SW 1271 (cell line): Measurements from ENCODE around the gene TNN.
A peak's percentile ranks its signal among the peaks of the same experiment; 100 is the strongest.

Experiments used
- DNase-seq, 2 experiments: peaks; one replicate each; lab custom pipeline; 2025; lab: John Stamatoyannopoulos, UW

Gene TNN

DNA sequence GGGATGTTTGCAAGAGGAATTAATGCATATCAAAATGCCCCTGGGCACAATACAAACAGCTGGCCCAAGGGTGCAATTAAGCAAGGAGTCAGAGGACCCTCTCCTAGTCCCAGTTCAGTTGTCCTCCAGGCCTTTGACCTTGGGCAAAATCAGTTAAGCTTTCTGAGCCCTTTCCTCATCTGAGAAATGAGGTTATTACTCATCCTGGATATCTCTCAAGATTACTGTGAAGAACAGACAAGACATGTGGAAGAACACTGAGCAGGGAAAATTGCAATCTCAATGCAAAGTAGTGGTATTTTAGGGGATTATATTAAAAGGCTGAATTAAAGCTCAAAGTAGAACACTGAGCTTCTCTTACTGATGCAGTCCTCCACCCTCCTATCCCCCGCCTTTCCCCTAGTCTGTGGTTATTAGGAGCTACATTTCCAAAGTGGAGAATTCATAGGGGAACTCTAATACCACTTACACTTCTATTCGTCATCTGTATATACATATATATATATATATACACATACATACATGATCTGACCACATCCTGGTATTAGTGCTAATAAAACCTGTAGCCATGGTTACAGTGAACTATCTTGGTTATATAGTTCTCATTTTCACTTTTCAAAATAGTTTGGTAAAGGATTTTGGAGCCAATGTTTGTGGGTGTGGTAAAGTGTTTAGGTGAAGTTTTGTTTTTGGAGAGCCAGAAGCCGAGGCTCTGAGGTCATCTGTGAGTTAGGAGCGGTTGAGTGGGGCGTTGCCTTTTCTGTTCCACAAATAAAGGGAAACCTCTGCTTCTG is 106.9 kb downstream of the TNN start:
- DNase-seq: no peak

DNA sequence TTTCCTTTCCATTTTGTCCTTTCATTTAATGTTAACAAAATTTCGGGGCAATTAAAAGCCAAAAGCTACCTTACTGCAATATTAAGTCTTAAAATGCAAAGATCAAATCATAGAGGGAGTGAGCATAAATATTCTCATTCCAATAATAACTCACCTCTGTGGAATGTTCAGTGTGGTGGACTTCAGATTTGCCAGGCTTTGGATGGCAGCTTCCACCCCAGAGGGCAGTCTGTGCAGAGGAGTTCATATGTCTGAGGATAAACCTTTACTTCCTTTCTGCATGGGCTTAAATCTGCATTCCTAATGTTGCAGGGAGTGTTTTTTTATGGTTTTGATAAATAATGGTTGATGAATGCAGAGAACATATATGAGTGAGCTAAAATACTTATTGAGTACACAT is 108.6 kb downstream of the TNN start:
- DNase-seq: no peak

DNA sequence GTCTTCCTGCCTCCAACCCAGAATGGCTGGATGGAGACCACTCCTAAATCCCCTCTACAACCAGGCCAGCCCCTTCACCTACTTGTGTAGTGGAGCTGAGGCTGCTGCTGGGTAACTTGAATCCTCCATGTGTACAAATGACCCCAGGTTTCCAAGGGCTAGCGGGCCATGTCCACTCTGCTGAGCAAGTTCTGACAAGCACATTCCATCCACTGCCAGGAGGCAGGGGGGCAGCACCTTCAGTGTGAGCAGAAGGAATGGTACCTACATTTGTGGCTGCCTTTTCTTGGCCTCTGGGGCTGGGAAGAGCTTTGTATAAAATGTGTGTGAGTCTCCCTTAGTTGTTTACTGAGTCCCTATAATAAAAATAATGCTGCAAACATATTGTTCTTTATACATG is 110.4 kb downstream of the TNN start:
- DNase-seq: no peak

DNA sequence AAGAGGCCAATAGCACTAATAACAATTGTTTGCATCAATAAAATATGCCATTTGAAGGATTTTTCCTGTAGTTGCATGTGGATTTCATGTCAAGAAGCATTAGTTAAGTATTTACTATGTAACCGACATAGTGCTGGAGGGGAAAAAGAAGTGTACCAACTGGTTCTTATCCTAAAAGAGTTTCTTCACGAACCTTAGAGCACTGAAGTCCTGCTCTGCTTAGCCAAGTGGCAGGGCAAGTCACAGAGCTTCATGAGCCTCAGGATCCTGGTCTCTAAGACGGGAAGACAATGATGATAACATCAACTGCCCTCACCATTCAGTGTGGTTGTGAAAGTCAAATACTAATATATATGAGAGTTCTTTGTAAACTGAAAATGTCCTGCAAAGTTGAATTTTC is 110.8 kb downstream of the TNN start:
- no peak for DNase-seq

DNA sequence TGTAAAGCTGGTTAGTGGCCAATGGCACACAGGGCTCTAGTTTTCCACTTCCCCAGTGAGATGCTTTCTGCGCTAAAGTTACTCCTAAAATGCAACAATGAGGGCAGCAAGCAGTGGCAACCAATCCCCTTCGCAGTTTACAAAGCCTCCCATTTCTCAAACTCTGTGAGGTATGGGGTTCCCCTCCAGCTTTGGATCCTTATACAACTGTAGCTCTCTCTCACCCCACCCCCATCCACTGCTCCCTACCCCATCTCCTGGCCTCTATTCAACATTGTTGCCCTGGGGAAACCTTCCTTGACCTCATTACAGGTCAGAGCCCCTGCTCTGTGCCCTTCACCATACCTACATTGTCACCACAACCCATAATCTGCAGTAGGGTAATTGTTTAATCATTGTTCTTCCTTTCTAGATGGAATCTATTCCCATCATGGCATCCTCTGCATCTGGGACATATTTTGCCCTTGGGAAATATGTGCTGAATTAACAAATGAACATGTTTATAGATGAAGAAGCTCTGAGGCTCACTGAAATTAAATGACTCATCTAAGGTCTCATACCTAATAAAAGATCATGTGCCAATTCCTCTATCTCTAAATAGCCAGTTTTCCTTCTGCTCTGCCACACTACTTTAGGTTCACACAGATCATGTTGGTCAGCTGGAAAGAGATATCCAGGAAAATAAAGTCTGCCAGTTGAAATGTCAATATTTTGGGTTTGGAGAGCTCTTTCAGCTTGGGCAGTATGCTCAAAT is 112.4 kb downstream of the TNN start:
- DNase-seq: no peak

DNA sequence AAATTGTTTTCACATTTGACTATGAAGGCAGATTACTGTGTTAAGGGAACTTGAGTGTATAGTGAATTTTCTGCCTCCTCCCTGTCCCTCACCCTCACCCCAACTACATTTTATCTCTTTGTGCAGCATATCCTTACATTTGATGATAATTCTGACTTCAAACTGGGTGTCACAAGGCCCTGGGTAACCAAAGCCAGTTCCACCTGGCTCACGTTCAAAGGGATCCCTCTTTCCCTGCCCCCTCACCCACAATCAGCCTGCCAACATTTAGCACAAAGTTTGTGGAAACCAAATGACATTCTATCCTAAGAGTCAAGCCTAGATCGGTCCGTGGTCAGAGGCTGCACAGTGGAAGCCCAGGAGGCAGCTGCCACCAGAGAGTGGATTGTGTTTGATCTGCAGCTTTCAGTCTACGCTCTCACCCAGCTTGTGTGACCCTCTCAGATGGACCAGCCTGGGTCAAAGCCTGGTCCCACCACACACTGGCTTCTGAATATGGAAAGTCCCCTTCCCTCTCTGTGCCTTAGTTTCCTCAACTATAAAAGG is 114.6 kb downstream of the TNN start:
- DNase-seq: no peak

DNA sequence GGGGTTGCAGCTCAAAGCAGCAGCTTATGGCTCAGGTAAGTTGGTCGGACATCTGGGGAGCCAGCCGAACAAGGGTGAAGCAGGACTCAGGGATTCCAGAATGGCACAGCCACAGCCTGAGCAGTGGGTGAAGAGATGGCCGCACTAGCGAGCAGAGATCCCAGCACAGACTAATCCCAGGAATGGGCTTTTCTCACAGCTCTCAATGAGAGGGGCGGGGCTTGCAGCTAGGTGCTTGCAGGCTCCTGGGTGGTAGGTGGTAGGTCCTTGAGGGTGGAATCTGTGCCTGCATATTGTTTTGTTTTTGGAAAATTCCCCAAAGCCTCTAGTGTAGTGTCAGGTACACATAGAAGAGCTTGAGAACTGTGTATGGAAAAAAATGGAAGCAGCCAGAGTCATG is 116.0 kb downstream of the TNN start:
- no peak for DNase-seq

DNA sequence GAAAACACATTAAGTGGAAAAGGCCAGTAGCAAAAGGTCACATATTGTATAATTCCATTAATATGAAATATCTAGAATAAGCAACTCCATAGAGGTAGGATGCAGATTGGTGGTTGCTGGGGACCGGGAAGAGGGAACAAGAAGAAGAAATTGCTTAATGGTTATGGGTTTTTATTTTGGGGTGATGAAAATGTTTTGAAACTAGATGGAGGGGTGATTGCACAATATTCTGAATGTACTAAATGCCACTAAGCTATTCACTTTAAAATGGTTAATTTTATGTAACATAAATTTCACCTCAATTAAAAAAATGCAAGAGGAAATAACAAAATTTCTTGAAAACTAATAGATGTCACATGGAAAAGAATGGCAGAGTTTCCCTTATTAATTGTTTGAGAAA is 118.3 kb downstream of the TNN start:
- no peak for DNase-seq

DNA sequence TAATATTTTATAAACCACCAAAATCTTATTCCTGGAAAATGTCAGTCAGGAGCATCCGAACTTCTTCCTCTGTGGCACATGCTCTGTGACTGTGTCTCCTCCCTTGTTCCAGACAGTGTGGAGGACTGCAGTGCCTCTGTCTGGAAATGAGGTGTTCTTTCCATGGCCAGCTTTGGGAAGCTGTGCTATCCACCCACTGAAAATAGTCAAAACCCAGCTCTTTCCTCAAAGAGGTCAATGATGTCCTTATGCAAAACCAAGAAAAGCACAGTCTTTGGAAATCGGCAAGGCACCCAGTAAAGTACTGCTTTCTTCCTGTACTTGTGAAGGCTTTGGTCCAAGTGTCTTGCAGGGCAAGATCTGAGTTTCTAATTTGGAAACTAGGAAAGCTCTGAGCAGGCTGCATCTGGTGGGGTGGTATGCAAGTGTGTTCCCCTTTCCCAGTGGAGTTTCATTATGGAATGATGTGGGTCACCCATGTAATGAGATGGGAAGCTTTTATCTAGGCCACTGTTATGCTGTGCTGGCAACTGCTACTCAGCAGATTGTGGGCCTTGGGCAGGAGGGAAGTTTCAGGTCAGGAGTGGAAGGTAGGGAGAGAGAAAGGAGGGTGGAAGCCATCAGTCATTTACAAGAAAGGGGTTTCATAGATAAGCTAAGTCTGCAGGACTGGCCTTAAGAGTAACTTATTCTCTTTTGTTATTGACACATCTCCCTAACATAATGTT is 119.0 kb downstream of the TNN start:
- DNase-seq: no peak

DNA sequence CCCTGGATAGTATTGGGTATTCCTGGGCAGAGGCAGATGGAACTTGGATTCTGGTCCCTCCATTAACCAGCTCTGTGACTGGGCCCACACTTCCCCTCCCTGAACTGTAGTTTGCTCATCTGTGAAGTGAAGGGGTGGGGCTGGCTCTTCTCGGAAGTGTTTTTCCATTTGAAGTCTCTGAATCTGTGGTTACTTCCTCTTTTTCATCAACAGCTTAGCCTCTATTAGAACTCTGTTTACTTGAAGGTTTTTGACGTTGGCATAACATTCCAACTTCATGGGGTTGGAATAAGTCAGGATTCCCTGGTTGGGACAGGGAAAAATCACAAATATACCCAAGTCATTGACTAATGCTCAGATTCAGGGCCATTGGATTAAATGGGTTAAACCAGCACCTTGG is 121.3 kb downstream of the TNN start:
- no peak for DNase-seq

DNA sequence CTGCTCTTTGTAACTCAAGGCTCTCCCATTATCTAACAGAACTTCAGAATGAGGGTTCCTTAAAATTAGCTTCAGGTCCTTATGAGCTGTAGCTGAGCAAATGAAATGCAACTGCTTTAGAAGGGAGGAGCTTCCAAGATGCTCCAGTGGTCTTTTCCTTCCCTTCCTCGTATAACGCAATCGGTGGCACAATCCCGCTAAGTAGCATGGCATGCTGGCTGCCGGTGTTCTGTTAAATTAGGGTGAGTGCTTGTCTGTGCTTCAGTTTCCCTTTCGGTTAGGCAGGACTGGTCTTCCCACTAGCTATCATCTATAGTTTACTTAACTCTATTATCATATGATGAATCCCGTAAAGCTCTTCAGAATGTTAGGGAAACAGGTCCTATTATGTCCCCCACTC is 124.0 kb downstream of the TNN start:
- no peak for DNase-seq

DNA sequence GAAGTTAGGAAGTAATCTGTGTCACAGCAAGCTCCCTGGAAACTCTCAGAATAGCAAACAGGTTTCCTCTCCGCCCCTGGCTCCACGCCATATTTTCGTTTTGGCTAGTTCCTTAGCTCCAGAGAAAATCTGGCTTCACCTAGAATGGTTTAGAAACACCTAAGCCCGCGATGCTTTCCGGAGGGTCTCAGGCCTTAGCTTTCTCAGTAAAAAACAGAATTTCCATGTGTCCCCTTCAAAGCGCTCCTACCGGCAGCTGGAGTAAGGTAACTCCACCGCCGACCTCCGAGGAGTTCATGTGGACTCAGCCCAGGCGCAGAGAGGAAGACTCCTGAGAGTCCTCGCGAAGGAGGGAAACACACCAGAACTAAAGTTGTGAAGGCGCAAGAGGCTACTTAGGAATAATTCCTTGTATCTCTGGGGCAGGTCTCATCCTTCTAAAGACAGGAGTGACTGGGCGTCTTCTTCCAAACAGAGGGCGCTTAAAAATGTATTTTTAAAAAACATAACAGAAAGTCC is 124.5 kb downstream of the TNN start:
- DNase-seq: no peak

DNA sequence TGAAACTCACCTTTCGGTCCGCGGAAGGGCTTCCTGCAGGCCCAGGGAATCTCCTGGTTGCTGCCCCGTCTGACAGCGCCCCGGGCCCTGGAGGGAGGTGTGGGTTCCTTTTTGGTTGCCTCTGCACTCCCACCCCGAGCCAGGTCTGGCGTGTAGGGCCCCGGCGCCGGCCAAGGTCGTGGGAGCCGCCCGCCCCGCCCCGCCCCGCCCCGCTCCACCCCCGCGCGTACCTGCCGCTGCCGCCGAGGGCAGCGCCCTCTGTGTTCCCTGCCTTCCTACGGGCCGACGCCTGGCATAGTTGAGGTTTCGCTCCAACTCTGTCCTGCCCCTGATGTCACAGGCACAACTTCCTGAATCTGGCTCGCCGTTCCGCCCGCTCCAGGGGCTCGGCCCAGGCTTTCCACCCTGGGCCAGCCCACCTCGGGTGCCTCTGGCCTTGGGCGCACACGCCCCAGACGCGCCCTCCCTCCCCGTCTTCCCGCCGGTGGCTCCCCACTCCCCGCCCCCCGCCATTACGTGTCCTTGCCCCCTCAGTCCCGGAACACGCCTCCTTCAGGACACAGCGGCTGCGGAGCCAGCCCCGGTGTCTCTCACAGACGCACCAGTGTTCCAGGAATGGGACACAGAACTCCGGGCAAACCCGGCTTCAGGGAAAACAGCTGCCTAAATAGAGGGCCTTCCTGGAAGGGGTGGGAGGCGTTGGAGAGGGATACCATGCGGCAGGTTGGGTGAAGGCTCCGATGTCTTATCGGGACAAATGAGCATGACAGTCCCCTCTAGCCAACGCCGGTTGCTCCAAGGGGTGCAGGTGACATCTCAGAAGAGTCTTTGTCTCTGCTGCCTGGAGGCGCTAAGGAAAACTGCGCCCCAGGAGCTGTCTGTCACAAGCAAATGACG is 125.2 kb downstream of the TNN start, which contains the start of gene KIAA0040:
Gene KIAA0040 (minus strand): TSS at position 147 of the 897 bp plus-strand sequence. CDS start 31,763 bp downstream, outside the sequence.
- peak in 1 of 2 experiments; percentile 31 for DNase-seq

DNA sequence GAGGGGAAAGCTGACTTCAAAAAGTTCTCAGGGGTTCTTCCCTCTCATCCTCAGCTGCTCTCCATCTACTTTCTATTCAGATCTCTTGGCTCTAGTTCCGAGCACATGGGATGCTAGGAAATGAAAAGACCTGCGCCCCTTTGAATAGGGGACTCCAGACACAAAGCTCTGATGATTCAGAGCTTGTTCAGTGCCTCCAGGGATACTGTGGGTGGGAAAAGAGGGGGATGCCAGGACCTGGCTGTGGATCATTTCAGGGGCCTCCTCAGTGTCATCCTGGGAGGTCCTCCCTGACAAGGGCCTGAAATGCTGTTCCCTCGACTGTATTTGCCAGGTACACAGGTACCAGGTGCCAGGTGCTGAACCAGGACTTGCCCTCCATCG is 125.9 kb downstream of the TNN start:
- no peak for DNase-seq

DNA sequence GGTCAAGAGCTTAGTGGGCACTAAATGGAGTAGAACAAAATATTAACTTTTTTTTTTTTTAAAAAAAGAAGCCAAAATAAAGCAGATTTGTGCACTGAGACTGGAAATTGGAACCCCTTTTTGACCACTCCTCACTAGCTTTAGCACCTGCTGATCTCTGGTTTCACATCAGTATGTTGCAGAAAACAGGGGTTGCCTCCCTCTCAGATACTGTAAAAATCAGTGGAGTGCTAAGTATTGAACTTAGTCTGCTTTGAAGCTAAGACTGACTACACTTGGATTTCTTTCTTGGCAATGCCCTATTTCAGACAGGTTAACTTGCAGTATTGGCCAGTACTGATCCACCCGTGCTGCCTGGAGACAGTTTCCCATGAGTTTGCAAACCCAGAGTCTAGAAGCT is 127.6 kb downstream of the TNN start:
- no peak for DNase-seq

DNA sequence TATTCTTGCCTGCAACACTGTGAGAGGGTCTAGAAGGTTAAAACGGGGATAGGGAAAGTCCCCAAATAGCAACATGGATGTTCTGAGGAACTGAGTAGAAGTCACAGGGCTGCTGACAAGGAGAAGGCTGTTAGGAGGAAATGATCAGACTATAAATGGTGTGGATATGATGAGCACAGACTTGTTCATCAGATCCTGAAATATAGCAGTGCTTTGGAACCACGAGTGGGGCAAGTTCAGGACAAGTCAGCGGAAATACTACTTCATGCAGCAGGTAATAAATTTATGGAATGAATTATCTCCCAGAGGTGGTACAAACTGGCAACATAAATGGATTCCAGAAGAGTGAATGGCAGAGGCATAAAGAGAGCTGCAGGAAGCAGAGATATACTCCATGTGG is 128.2 kb downstream of the TNN start:
- no peak for DNase-seq

DNA sequence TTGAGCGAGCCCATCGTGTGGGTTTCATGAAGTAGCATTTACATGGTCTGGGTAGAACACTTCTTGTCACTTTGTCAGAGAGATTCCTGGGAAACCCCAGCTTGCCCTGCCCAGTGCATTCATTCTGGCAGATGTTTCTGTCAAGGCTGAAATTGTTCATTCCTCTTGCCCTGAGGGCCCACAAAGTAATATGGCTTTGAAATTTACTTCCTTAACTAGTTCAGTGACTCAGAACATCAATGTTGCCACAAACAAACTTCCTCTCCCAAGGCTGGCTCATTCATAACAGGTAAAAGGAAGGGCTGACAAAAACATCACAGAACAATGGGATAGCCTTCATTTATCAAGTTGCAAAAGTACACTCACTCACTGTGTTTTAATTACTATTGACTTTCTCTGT is 129.9 kb downstream of the TNN start:
- DNase-seq: no peak
